ENCODE results near the gene OSER1.

OSER1 gene

DNA sequence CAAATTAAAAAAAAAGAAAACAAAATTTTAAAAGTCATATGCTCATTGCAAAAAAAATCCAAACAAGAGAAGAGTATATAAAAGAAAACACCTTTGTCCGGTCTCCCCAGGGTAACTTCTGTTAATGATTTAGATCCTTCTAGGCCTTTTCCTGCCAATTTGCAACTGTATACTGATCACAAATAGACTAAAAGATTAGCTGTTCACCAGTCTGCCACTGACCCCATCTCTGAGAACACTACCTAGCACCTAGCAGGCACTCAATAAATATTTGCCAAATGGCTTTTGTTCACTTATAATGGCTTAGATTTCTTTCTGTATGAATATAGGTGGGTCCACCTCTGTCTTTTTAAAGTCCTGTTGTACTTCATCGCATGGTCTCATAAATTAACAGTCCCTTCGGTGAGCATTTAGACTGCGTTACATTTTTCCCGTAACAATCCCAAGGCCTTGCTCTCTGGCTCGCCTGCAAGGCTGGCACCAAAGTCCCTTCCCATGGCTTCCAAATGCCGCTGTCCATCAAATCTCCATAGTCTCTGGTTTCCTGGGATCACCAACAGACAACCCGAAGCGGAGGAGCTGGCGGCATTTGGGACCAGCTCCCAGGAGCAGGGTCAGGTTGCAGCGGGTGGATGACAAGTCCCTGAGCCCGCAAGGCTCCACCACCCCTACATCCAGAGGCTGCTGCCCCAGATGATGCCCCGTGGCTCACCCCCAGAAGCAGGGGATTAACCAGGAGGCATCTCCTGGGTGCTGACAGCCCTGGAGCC lies 35.4 kb downstream of the OSER1 start:
- no peak for DNase-seq (ENCODE audit: low read depth)

DNA sequence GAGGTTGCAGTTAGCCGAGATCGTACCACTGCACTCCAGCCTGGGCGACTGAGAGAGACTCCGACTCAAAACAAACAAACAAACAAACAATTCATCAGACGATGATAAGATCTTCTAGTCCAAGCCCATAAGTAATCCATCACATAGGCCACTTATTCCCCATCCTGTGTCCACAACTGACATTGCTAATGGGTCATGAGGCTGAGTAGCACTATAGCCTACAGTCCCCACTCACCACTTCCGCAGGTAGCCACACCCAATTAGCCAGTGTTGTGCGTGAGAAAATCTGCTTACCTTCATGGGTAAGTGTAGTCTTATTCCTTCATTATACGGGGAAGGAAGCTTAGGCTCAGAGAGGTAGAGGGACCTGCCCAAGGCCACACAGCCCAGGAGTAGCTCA lies 36.7 kb downstream of the OSER1 start:
- no peak for DNase-seq (ENCODE audit: low read depth)

DNA sequence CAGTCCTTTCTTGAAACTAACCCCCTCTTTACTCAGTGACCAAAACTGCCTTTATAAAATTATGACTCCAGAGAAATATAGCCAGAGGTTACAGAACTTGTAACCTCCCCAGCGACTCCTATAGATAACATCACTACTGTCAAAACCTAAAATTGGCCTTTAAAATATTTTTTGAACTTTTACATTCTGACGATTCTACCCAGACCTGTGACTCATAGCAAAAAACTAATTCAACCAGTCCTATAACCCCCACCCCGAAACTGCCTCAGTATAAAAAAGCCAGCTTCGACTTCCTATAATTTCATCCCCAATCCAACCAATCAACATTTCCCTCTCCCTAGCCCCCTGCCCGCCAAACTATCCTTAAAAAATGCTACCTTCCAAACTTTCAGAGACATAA lies 37.5 kb downstream of the OSER1 start:
- no peak for DNase-seq (ENCODE audit: low read depth)

DNA sequence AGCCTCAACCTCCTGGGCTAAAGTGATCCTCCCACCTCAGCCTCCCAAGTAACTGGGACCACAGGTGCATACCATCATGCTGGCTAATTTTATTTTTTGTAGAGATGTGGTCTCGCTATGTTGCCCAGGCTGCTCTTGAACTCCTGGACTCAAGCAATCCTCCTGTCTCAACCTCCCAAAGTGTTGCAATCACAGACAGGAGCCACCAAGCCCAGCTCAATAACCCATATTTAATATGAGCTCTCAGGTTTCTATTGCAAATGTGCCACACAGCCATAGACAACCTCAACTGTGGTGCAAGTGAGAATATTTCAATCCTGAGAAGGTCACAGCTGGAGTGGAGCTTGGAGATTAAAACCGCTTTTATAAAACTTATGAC lies 38.0 kb downstream of the OSER1 start:
- DNase-seq (ENCODE audit: low read depth): no peak

DNA sequence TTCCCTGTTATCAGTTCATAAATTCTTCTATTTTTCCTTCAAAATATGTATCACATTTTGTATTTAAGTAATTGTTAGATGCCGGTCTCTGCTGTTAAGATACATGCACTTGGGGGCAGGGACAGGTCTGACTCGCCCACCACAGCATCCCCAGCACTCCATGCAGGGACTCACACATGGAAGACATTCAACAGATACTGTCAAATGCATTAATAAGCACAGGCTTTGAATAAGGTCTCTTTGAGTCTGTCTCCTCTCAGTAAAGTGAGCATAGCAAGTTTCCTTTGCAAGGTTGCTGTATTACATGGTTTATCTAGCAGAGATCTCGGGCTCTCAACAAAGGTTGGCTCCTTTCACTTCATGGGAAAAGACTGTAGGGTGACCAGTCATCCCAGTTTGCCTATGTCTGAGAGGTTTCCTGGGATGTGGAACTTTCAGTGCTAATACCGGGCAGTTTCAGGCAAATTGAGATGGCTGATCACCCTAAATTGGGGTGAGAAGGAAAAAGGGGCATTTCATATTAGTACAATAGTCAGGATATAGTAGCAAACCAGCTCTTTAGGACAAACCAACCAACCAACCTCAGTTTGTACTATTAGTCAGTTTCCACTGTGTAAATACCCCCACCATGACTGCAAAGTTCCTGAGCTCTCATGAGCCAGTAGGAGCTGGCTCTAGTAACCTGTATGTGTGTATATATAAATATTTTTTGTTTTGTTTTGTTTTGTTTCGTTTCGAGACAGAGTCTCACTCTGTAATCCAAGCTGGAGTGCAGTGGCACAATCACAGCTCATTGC lies 38.6 kb downstream of the OSER1 start:
- no peak for DNase-seq (ENCODE audit: low read depth)

DNA sequence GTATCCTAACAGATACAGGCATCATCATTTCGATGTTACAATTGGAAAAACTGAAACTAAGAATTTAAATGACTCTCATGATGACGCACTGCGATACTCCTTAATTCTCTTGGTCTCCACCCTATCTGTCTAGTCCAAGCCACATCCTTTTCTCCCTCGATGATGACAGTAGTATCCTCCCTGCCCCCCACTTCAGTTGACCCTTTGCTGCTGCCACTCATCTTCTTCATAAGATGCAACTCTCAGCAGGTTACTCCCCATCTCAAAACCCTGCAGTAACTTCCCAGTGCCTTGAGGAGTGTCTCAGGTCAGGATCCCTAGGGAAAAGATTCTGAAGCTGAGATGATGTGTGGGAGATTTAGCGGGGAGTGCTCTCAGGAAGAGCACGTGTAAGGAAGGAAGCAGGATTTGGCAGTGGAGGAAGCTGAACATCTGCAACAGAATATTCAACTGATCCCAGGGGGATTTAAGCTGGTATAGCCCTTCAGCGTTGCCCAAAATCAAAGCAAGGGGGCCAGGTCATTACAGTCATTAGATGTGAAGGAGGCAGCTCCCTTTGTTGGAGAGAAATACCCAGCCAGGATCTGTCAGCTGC lies 39.7 kb downstream of the OSER1 start:
- DNase-seq (ENCODE audit: low read depth): no peak

DNA sequence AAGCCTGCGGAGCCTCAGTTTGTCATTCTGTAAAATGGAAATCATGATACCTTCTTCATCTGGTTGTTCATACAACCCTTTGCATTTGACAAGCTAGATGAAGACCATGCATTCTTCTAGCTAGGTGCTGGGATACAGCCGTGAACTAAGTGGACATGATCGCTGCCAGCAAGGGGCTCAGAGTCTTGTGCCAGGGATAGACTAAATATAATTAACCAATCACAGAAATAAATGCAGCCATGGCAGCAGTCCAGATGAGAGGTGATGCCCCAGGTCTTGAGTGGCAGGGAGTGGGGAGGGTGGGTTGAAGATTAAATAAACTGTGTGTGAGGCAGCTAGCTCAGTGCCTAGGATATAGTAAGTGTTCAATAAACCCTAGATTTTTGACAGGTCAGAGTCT lies 42.8 kb downstream of the OSER1 start:
- no peak for DNase-seq (ENCODE audit: low read depth)

DNA sequence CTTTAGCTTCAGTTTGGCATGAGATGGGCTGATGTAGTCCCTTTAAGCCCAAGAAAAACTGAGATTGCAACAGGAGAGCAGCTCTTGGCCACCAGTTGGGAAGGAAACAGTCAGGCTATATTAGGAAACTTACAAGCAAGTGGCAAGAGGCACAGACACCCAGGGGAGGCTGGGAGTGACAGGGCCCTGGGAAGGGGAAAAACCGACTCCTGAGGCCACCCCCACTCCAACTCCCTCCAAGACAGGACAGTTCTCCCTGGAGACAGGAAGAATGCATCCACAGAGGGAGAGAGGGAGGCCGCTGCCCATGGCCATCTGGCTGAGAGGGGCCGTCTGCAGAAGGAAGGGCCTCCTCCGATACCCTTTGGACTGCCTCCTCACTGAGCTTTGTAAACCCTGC lies 44.1 kb downstream of the OSER1 start:
- DNase-seq (ENCODE audit: low read depth): peak; percentile 18

DNA sequence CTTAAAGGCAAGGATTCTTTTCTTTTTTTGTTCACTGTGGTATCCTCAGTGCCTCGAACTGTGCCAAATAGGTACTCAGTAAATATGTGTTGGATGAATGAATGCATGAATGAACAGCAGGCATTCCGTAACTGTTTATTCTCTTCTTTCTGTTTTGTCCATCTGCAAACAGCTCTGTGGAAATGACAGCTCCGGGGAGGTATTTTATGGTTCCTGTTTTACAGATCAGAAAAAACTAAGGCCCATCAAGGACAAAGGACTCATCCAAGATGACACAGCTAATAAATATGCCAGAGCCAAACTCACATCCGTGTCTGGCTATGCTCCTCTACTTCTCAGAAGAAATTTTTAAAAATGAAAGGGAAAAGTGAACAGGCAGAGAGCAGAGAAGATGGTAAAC lies 44.6 kb downstream of the OSER1 start:
- peak; percentile 40 for DNase-seq (ENCODE audit: low read depth)

DNA sequence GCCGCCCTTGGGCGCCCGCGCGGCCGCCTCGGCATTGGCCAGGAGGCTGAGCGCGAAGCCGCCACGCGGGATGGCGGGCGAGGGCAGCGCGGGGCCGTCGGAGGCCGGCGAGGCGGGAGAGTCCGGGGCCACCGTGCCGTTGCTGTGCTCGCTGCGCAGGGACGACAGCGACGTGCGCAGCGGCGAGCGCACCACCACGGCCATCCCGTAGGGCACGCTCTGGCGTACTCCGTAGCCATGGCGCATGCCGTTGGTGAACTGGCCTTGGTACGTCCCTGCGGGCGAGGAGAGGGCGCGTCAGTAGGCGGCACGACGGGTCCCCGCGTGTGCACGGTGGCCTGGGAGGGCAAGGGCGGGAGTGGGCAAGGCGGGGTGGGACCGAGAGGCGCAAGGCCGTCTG lies 50.4 kb downstream of the OSER1 start:
- no peak for DNase-seq (ENCODE audit: low read depth)

DNA sequence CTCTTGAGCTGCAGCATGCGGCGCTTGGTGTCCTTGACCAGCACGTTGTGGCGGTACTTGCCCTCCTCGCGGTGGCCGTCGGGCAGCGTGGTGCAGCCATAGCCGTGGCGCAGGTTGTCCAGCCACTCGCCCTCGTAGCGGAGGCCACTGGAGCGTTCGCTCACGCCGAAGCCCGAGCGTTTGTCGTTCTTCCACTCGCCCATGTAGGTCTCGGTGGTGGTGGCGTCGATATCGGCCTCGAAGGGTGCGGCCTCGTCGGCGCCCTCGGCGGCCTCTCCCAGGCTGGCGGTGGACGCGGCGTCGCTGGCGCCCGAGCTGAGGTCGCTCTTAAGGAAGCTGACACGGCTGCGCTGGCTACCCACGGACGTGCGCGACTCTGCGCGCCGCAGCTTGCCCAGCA lies 50.9 kb downstream of the OSER1 start:
- DNase-seq (ENCODE audit: low read depth): no peak

DNA sequence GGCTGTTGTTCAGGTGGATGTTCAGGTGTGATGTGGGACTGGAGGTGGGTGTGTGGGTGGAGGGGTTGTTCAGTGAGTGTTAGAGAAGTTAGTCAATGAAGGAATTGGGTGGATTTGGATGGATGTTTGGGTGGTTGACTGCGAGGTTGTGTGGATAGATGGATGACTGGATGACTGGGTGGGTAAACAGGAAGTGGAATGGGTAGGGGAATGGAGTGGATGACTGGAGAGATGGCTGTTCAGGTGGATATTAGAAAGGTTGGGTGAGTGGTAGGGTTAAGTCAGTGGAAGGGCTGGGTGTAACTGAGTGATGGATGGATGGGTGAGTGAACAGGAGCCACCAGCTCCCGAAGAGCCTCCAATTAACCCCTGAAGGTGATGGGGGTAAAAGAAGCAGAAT lies 51.4 kb downstream of the OSER1 start:
- DNase-seq (ENCODE audit: low read depth): no peak

DNA sequence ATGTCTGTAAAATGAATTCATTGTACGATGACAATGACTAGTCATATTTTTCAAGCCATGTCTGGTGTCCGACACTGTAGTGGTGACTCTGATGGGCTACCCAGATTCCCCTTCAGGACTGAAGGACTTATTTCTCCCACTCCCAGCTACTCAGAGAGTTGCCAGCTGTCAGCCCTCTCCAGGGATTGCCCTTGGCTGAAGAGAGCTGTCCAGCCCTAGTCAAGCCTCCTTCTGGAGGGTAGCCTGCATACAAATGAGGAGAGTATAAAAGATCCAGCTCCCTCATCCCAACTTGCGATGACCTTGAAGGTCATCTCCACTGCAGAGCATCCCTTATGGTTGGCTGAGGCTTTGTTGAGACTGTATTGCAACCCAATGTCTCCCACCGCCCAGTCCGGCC lies 53.5 kb downstream of the OSER1 start:
- DNase-seq (ENCODE audit: low read depth): no peak

DNA sequence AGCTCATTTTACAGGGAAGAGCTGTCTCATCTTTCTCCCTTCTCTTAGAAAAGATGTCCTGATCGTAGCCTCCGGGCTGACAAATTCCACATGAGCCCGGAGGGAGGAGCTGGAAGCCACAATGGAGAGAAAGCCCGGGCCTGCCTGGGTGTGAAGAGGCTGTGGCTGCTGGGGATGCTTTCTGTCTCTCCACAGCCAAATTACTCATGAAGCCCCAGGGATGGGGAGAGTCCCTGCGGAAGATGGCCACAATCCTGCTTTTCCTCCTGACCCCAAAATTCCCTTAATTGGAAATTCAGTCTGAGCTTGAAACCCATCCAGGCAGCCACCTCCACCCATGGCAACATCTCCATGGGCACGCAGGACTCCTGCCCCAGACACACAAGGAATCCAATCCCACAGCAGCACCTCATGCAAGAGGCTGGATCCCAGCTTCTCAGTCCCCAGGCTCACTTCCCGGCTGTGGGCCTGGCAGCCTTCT lies 56.0 kb downstream of the OSER1 start:
- DNase-seq (ENCODE audit: low read depth): no peak

DNA sequence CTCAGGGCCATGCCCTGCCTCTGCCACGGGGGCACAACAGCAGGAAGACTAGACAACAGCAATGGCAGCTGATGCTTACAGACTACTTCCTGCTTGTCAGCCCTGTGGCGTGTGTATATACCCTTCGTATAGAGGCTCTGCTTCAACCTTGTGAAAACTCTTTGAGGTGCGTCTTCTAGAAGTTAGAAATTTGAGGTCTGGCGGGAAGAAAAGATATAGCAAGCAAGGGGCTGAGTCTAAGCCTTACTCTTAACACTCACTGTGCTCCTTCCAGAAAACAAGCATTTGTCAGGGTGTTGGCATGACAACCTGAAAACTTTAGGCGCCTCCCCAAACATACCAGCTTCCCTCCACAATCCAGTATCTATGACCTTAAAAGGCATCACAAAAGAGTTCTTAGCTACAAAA lies 56.9 kb downstream of the OSER1 start:
- no peak for DNase-seq (ENCODE audit: low read depth)

DNA sequence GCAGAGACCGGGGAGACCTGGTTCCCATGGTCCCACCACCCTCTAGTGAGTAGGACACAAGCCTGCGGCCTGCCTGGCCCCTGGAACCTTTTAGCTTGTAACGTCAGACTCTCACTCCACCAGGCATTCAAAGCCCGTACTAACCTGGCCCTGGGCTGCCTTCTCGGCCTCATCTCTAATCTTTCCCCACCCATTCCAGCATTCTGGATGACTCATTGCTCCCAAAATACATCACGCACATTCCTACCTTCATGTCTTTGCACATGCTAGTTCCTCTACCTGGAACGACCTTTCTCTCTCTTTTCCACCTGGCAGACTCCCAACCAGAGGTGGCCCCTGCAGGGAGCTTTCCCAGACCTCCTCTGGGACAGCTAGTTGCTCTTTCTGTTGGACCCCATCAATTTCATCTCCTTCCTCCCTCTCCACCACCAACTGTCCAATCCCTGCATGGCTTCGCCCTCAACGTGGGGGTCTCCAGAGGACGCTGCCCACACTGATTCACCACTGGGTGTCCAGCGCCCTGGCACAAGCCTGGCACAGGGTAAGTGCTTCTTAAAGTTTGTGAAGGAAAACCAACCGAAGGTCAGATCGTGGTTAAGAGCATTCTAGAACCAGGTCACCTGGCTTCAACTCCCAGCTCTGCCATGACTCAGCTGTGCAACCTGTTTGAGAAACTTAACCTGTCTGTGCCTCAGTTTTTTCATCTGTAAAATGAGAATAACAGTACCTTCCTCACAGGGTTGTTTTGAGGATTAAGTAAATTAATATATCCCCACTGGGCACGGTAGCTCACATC lies 58.8 kb downstream of the OSER1 start:
- no peak for DNase-seq (ENCODE audit: low read depth)

DNA sequence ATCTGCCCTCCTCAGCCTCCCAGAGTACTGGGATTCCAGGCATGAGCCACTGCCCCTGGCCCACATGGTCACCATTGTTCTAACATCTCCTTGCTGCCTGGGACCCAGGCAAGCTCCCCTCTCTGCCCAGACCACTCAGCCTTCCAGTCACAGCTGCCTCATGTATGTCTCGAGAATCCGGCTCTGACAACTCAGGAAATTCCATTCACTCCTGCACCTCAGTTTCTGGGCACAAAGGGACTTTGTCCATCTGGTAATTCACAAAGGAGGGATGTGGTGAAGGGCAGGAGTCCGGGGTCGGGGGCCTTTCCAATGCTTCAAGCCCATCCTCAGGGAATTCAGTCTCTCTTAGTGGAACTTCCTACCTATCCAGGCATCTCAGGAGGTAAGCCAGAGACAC lies 64.3 kb downstream of the OSER1 start:
- no peak for DNase-seq (ENCODE audit: low read depth)
